ENCODE measurements around the gene PRKG1.
"Not testable (repeated sequence)": the region's sequence is repeated elsewhere in the genome, so short reads cannot be mapped to it uniquely, and the experiment has no call there.

The PRKG1 gene

GRCh38 chr10:51170518-51171245 lies 96.4 kb downstream of the PRKG1 start:
- DNase-seq (ENCODE audit: low spot score): no peak

DNA sequence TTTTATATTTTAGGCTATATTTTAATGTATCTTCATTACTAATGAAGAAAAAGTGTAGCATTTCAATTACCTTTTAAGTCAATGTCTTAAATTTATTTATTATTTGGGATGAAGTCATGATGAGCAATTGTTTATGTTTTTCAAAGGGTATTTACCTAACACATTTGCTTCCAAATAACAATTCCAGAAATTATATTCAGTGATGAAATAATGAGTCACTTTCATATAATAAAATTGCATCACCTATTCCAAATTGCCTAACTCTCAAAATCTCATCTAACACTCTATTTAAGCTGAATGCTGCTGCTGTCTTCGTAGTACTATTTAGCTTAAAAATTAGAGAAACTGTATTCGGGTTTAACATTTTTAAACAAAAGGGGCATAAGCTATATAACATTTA lies 97.7 kb downstream of the PRKG1 start:
- no peak for DNase-seq (ENCODE audit: low spot score)

GRCh38 chr10:51176976-51177695 lies 102.8 kb downstream of the PRKG1 start:
- no peak for DNase-seq (ENCODE audit: low spot score)

DNA sequence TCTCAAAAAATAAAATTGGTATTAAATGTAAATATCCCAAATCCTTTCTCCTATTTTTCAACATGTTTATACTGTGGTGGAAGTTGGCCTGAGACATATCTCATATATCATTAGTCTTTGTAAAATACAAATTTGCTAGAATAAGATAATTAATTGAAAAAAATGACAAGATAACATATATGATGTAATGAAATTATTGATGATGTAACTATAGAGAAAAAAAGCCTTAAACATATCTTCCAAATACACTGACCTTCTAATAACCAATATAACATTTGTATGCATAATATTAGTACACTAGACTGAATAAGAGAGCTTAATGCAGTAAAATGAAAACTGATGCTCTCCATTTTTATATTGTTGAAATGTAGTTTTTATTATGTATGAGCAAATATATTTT lies 104.3 kb downstream of the PRKG1 start:
- DNase-seq (ENCODE audit: low spot score): no peak

DNA sequence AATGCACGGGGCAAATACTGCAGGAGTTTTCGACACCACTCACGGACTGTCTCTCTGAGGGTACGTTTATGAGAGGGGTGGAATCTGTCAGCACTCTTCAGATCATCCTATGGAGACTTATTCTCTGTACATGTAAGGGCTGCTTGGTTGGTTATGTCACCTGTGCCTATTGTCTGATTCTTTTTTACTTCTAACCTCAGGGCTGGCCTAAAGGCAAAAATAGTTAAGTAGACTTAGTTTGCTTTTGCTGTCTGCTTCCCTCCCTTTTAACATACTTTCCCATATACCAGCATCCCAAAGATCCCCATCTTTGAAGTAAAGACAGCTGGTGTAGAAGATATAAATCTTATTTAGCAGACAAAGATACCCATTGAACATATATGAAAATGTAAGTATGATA lies 105.9 kb downstream of the PRKG1 start:
- DNase-seq (ENCODE audit: low spot score): no peak

GRCh38 chr10:51183783-51184182 lies 109.5 kb downstream of the PRKG1 start:
- DNase-seq (ENCODE audit: low spot score): no peak

DNA sequence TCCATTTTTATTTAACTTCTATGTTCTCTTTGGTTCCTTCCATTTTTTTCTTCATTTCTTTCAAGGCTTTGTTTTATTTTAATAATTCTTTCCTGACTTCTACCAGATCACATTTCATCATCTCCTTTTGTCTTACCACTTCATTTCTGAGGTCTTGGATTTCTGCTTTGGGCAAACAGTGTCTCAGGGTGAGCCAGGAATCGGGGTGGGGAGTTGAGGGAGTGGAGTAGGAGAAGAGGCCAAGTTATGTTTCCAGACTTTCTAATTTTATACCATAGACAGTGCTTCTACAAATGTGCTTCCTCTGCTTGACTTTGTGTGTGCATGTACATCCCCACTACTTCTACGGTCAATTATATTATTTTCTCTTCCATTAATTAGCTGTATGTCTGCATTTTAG lies 112.1 kb downstream of the PRKG1 start:
- no peak for DNase-seq (ENCODE audit: low spot score)

GRCh38 chr10:51188008-51188407 lies 113.7 kb downstream of the PRKG1 start:
- no peak for DNase-seq (ENCODE audit: low spot score)

DNA sequence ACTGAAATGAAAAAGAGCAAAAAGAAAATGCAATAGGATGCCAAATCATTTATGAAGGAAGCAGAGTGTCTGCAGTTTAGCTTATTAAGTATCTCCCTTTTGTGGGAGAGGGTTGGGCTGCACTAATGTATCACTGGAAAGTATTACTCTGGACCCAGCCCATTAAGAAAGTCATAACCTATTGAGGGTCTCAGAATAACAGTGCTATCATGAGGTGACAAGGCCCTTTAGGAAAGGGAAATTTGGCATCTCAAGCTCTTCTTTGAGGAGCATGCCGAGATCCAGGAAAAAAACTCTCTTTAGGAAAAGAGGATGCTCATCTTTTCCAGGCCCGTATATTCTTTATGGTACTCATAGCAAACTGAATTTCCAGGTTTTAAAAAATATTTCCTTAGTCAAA lies 114.6 kb downstream of the PRKG1 start:
- no peak for DNase-seq (ENCODE audit: low spot score)

- no peak for DNase-seq (ENCODE audit: low spot score)
Observed at GRCh38 chr10:51196508-51197175, 122.4 kb downstream of the PRKG1 start.

- DNase-seq (ENCODE audit: low spot score): no peak
Observed at GRCh38 chr10:51198170-51198569, 123.9 kb downstream of the PRKG1 start.

- no peak for DNase-seq (ENCODE audit: low spot score)
Observed at GRCh38 chr10:51201947-51202346, 127.7 kb downstream of the PRKG1 start.

DNA sequence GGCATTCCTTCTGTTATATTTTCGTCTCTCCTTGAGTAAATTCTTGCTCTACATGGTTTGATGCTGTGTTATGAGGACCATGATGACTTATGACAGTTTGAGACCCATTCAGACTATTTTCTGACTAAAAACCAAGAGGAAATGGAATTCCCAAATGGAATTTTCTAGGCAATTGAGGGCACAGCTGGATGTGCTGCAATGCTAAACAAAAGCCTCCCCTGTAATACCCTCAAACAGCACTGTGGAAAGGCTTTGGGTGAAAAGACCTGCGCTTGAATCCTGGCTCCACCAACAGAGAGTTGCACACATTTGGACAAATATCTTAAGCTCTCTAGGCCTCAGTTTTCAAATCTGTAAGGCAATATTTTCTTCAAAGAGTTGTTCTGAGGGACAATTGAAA lies 129.1 kb downstream of the PRKG1 start:
- no peak for DNase-seq (ENCODE audit: low spot score)

GRCh38 chr10:51204066-51204465 lies 129.8 kb downstream of the PRKG1 start:
- DNase-seq (ENCODE audit: low spot score): no peak

DNA sequence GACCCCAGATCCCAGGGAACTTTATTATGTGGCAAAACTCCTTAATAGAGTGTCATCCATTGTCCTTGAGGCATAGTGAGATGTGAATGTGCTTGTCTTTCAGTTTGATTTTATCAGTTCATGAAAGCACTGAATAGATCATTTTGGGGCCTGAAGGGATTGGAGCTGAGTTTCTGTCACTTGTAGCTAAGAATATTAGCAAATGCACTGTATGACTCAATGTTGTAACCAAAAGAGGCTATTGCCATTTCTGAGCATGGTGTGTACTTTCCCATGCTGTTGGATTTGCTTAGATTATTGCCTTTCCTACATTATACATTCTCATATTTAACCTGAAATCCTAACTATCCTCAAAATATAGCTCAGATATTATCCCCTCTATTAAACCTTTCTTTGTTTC lies 130.4 kb downstream of the PRKG1 start:
- DNase-seq (ENCODE audit: low spot score): no peak

- DNase-seq (ENCODE audit: low spot score): no peak
Observed at GRCh38 chr10:51206500-51206899, 132.2 kb downstream of the PRKG1 start.

- DNase-seq (ENCODE audit: low spot score): not testable (repeated sequence)
Observed at GRCh38 chr10:51212937-51213336, 138.7 kb downstream of the PRKG1 start.

GRCh38 chr10:51214207-51215196 lies 140.2 kb downstream of the PRKG1 start:
- no peak for DNase-seq (ENCODE audit: low spot score)

- no peak for DNase-seq (ENCODE audit: low spot score)
Observed at GRCh38 chr10:51215951-51216834, 141.9 kb downstream of the PRKG1 start.

GRCh38 chr10:51217505-51217904 lies 143.2 kb downstream of the PRKG1 start:
- DNase-seq (ENCODE audit: low spot score): no peak

GRCh38 chr10:51224671-51225161 lies 150.4 kb downstream of the PRKG1 start:
- DNase-seq (ENCODE audit: low spot score): no peak

All from RKO (cell line).